HG03064 (cell line): ENCODE measurements around the gene ALPK3.
"Not testable (repeated sequence)": the region's sequence is repeated elsewhere in the genome, so short reads cannot be mapped to it uniquely, and the experiment has no call there.

ENCODE experiments used
- ATAC-seq: cut with Tn5 transposase; IDR thresholded peaks from one replicate; pipeline ENCODE4 v1.9.1; 2021; ENCODE audit warnings: low read depth; ENCODE audit not compliant: unreplicated experiment

Gene ALPK3

DNA sequence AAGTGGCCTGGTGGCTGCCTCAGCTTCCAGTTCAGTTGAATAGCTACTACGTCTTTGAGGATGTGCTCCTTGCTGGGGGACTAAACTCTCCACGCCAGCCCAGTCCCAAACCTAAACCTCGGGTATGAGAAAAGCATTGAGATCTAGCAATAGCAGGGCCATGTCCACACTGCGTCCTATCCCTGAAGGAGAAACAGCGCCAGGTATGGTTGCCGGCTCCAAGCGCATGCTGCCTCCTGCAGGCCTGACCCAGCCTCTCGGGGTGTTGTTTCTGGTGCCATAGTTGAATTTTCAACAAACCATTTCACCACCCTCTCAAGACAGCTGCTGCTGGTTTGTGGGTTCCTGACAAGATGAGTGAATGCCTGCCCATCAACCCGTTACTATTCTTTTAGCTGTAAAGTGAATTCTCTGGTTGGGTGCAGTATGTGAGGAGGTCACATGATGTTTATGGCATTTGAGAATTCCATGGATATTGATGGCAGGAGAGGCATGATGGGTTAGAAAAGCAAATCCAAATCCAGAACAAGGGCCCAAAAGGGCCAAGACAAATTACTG lies 54.4 kb downstream of the ALPK3 start:
- ATAC-seq, result no peak

DNA sequence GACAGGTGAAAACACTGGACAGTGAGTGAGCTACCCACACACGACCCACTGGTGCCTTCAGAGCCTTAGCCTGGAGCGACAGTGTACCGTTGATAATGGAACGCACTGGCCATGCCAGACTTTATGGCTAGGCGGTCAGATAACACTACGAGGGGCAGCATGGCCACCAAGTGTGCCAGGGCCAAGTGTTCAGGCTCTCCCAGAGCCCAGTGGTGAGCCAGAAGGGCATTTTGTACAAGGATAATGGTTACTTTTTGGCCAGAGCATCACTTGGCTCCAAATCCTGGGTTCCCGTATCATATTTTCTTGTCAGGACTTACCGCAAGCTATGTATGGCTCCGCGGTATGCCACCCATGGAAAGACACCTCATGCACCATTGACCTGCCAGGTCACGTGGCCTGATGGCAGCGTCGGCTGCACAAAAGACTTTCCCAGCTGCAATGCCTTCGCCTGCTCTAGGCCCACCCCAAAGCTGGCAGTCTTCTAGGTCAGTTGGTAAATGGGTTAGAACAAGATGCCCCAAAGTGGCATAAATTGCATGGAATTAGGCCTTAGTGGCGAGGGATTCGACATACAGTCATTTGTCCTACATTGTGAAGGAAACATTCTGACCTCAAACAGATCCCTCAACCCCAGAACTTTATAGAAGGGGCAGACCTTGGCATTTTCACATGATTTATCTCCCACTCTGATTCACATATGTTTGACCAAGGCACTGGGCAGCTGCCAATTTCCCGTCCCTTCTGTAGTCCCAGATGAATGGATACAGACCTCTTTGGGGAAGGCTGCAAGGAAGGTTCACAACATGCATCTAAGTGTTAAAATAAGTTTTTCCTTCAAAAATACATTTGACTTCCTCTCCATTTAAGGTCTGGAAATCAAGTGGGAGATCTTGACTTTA lies 55.1 kb downstream of the ALPK3 start:
- no peak for ATAC-seq

DNA sequence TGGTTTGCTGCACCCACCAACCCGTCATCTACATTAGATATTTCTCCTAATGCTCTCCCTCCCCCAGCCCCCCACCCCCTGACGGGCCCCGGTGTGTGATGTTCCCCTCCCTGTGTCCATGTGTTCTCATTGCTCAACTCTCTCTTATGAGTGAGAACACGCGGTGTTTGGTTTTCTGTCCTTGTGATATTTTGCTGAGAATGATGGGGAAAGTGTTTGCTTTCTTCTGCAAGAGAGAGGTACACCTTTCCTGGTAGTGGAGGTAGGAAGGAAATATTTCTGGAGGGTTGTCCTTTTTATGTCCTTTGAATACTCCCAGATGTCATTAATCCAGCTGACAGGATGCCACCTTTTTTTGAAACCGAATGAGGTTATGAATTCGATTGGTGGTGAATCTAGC lies 56.8 kb downstream of the ALPK3 start:
- no peak for ATAC-seq

DNA sequence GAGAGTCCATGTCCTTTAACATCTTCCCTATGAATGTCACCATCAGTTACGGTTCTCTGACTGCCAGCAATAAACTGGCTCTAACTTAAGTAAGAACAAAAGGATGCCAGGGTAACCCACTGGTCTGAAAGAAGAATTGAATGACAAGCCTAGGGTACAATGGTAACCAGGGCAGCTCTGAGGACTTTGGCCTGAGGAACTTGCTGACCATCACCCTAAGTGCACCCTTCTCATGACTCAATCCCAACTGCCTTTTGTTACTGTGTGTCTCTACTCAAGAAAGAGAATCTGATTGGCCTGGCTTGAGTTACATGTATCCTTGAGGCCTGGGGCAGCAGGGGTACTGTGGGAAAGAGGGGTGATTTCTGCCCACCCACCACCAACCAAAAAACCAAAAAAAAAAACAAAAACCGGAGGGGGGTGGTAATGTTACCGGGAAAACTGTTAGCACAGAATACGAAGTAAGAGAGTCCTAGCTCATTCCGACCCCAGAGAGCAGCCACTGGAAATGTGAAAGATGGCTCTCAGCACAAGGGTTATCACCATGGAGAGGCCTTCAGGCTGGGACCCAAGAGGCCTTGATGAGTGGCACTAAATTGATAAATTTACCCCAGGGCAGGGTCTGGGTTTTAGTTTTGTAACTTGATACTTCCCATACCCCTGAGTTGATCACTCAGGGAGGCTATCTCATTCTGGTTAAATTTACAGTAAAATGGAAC lies 58.0 kb downstream of the ALPK3 start:
- no peak for ATAC-seq

DNA sequence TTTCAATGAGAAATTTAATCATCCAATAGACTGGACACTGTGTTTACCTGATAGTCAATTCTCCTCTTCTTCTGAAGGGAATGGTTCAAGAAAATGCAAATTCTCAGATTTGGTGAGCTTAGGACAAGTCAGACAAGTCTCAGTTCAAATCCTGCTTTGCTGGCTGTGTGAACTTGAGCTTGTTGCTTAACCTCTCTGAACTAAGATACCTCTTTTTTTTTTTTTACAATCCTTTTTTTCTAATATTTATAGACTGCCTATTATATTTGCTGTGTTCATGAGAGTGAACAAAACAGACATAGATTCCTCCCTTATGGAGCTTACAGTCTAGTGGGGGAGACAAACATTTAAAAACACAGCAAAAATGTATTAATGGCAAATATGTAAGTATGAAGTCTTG lies 59.1 kb downstream of the ALPK3 start:
- no peak for ATAC-seq

DNA sequence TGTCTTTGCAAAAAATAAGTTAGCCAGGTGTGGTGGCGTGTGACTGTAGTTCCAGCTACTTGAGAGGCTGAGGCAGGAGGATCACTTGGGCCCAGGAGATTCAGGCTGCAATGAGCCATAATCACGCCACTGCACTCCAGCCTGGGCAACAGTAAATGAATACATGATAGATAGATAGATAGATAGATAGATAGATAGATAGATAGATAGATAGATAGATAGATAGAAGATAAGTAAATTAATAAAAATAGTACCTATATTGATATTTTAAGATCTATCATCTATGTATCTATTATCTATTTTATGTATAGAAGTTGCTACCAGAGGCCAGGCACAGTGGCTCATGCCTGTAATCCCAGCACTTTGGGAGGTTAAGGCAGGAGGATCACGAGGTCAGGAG lies 60.5 kb downstream of the ALPK3 start:
- ATAC-seq, result not testable (repeated sequence)

DNA sequence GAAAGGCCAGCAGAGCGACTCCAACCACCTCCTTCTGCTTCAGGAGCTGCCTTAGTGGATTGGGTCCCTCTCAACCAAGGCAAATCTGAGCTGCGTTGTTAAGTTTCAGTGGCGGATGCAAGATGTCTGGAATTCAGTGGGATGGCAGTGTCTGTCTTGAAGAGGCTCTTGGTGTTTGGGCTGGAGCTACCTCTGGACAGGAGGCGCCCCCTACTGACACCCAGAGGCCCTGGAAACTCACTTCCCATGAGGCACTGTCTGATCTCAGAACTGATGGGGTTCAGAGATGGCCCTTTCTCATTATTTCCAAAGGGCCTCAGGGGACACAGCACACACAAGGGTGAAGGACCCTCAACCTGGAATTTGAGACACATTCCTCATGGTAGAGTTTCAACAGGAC lies 61.3 kb downstream of the ALPK3 start:
- no peak for ATAC-seq

DNA sequence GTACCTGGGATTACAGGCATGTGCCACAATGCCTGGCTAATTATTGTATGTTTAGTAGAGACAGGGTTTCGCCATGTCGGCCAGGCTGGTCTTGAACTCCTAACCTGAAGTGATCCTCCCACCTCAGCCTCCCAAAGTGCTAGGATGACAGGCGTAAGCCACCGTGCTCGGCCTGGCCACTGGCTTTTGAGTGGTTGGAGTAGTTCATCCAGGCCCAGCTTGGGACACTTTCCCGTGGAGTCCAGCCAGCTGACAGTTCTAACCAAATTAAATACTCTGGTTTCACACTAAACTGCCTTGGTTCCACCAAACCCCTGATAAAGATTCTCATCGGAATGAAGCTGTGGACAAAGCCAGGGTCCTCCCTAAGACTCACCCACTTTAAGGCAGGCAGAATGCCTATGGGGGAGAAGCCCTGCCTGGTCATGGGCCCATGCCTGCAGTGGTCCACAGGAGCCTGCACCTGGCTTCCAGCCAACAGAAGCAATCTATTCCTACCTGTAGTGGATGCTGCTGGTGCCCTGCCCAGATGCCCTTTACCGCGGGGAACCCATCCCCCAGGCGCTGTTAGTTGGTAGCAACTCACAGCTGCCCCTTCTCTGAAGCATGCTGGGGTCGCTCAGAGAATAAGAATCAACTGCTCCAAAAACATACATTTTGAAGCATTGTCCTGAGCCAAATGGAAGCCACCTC lies 62.1 kb downstream of the ALPK3 start:
- no peak for ATAC-seq

DNA sequence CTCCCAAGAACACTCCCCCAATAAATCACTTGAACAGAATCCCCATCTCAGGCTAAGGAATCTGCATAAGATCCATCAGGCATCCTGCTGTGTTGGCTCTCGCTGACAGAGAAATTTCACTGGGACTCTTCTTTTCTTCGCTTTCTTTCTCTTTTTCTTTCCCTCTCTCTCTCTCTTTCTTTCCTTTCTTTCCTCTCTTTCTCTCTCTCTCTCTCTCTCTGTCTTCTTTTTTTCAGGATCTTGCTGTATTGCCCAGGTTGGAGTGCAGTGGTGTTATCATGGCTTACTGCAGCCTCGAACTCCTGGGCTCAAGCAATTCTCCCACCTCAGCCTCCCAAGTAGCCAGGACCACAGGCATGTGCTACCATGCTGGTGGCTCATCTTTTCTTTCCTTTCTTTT lies 62.9 kb downstream of the ALPK3 start:
- ATAC-seq, result no peak

DNA sequence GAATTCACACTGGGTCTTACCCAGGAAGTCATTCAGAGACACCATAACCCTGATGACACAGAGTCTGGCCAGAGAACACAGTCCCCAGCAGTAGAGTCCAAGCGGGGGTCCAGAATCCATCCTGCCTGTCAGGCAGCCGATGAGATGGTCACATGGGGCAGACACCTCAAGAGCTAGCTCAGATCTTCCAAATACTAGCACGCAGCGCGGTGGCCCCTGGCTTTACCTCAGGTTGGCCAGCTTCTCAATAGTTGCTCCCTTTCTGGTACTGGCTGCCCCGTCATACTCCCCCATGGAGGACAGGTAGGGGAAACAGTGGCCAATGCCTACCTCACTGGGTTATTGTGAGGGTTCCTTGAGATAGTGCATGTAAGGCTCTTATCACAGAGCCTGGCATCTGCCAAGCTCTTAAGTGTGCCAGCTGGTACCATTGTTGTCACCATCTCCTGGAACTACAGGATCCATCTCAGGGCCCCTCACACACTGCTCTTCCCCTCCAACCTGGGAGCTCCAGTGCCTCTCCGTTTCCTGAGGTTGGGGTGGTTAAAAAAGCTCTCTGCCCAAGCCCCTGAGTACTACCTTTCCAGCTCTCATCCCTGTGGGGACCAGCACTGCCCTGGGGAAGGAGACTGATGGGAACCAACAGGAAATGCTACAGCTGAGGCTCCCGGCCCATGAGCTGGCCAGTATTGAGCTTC lies 63.8 kb downstream of the ALPK3 start:
- no peak for ATAC-seq

DNA sequence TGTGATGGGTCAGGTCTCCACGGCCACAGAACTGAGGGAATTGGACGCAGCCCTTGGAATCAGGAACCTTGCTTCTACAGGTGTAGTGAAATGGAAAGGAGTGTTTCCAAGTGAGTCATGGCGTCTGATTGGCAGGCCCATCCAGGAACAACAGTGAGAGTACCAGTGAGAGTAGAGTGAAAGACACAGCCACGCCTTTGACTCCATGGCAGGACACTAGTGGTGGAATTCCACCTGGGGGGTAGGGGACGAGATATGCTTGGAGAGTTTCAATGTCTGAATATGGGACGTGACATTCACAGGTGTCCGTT lies 64.3 kb downstream of the ALPK3 start:
- no peak for ATAC-seq

DNA sequence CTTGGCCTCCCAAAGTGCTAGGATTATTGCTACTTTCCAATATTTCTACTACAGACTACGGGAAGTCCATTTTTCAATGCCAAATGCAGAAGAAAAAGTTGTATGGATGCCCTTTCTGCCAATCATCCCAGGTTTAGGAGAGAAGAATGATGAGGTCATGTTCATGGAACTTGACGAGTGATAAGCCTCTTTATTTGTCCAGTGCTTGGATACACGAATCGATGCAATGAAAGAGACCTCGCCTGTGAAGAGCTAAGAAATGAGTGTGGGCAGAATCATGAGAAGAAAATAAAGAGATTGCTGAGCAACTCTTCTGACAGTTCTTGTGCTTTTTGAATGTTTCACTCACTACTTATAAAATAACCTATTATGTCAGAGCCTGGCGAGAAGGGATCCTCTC lies 66.3 kb downstream of the ALPK3 start:
- no peak for ATAC-seq

DNA sequence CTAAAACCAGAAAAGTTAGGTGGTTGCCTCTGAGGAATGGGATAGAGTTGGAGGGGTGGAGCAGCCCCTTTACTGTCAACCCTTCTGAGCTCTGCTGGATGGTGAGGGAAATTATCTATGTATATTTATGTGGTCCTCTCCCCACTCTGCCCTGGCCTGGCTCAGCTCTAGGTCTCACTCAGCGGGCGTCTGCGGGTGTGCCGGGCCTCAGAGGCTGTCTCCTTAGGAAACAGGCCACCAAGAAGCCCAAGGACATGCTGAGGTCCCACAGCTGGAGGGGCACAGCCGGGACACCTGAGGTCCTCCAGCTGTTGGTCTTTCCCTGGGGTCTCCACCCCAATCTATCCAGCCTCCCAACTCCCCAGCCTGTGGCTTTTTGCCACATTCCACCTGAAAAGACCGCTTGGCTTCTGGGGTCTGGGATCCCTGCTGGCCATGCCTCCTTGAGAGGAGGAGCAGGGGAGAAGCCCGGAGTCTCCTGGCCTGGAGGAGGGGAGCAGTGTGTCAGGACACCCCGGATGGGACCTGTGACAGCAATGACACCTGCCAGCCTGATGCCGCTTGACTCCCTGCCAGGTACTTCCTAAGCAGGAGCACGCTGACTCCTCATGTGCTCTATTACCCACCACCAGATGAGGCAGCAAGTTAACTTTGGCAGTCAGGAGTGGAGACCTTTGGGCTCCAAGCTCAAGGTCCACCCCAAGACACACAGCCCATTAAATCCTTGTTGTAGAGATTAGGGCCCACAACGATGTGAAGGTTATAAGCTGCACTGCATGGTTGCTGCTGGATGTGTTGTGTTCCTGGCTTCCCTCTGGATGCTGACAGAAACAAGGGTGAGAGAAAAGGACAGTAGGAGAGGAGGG lies 67.0 kb downstream of the ALPK3 start, which contains the start of gene SLC28A1:
Gene SLC28A1, plus strand, starts transcription at position 747 of the 866 bp plus-strand sequence. CDS start 3,099 bp downstream, outside the sequence.
- ATAC-seq, result no peak

DNA sequence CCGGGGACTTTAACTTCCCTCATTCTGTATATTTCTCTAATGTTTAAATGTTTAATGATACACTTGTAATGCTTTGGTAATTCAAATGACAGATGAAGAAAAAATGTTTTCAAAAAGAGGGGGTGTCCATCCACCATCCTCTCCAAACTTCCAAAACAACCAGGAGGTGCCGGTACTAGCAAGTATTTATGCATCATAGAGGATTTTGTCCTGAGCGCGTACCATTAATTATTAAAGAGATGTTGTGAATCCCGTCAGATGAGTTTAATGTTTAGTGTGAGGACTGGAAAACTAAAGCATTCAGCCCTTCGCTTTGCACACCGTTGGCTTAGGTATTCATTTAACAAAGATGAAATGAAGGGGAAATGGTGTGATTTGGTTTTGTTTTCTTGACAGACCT lies 68.6 kb downstream of the ALPK3 start:
- ATAC-seq, result no peak

DNA sequence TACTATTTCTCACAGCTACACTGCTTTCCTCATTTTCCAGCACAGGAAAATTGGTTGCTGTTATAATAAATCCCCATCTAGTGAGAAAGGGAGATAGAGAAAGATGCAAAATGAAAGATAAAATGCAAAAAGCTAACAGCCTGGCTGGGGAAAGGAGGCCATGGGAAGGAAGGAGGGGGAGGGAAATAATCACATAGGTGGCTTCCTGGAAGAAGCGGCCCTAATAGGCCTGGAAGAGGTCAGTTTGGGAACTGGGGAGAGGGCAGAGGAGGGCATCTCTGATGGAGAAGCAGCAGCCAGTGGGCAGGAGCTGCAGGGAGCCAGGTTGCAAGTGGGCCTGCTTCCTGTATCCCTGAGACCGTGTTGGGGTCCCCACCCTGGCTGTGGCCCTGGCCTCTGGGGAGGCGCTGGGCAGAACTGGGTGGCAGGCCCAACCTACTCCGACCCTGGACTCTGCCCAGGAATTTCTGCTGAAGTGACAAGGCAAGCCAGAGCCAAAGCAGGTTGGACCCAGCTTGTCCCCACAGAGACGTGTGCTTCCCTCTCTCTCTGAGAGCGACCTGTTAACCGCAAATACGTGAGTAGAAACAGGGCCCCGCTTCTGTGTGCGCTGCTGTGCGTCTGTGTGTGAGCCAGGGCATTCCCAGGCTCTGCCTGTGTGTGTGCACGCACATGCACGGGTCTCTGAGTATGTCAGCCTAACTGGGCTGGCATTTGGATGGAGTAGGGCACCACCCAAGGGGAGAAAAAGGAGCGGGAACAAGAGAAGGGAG lies 69.2 kb downstream of the ALPK3 start:
- ATAC-seq, result no peak

DNA sequence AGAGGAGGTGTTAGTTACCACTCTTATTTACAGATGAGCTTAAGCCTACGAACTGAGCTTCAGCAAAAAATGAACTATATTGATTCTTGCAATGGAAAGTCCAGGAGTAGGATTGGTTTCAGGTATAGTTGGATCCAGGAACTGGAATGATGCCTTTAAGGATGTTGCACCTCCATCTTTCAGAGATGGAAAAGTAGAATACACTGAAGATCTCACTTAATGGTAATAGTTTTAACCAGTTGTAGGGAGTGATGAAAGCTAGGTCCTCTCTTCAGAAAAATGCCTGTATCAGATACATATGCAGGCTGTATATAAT lies 69.8 kb downstream of the ALPK3 start:
- no peak for ATAC-seq

DNA sequence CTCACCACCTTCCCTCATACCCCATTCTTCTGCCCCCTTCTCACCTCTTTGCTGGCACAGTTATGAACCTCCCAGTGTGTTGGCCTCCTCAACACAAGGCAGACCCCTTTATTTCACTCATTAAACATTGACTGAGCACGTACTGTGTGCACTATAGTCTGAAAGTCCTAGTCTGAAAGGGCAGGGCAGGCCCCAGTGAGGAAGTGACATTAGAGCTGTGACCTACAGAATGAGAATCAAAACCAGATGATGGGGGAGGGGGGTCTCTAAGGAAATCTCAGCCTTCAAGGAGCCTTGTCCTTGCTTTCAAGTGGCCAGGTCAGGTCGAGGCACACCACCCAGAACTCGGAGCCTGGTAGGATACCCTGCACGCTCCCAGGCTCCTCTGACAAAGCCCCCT lies 70.8 kb downstream of the ALPK3 start:
- no peak for ATAC-seq

DNA sequence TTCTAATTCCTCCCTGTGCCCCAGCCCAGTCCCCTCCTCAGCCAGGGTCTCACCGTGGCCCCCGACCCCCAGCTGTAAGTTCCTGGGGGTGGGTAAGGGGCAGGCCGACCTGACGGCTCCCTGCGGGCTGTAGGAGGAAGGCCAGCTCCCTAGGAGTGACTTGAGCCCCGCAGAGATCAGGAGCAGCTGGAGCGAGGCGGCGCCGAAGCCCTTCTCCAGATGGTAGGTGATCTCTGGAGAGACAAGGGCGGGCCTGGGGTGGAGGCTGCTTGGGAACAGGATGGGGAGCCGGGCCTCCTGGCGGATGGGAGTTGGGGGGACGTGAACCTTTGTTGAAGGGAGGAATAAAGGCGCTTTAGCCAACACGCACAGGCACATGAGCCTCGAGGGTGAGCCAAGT lies 71.5 kb downstream of the ALPK3 start:
- no peak for ATAC-seq
